ENCODE results near the gene SPDYE2B.
A peak's percentile ranks its signal among the peaks of the same experiment; 100 is the strongest.
"Not testable (repeated sequence)": the region's sequence is repeated elsewhere in the genome, so short reads cannot be mapped to it uniquely, and the experiment has no call there.

The SPDYE2B gene, protein sequence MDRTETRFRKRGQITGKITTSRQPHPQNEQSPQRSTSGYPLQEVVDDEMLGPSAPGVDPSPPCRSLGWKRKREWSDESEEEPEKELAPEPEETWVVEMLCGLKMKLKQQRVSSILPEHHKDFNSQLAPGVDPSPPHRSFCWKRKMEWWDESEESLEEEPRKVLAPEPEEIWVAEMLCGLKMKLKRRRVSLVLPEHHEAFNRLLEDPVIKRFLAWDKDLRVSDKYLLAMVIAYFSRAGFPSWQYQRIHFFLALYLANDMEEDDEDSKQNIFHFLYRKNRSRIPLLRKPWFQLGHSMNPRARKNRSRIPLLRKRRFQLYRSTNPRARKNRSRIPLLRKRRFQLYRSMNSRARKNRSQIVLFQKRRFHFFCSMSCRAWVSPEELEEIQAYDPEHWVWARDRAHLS

DNA sequence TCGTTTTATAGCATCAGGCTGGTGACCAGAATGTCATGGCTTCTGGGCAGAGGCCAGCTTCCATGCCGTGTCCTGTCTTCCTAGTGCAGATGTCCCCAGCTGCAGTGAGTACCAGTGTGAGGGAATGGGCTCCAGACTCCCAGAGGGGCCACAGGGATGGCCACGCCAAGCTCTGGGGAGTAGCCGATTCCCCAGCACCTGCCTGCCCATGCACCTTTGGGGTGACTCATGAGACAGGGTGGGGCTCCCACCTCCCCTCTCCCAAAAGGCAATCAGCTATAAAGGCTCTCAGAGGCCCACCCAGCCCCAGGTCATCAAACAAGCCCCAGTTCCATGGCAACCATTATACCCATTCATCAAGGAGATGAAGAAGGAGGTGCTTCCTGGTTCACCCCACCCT, at the start of gene SPDYE2B:
Gene SPDYE2B, plus strand, starts transcription at position 396 of the 400 bp plus-strand sequence. CDS start 2,030 bp downstream, outside the sequence.
- not testable (repeated sequence) for H3K4me3 ChIP-seq (ENCODE audit: low read depth, low read length)

DNA sequence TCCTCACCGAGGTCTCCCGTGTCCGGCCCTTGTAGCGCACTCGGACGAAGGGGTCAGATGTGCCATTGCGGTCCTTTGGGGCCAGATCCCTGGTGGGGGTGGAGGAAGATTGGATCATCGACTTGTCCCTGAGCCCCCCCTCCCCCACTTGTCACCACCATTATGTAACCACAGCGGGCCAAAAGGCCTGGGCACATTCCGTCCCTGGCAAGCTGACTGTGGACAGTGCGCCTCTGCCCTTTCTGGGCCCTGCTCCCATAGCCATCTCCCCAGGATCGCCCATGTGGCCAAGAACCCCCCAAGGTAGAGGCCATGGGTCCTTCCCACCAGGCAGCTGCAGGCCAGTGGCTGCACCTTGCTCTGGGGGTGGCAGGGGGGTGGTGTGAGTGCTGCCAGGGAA, 47.8 kb upstream of the SPDYE2B start:
- not testable (repeated sequence) for H3K4me3 ChIP-seq (ENCODE audit: low read depth, low read length)

DNA sequence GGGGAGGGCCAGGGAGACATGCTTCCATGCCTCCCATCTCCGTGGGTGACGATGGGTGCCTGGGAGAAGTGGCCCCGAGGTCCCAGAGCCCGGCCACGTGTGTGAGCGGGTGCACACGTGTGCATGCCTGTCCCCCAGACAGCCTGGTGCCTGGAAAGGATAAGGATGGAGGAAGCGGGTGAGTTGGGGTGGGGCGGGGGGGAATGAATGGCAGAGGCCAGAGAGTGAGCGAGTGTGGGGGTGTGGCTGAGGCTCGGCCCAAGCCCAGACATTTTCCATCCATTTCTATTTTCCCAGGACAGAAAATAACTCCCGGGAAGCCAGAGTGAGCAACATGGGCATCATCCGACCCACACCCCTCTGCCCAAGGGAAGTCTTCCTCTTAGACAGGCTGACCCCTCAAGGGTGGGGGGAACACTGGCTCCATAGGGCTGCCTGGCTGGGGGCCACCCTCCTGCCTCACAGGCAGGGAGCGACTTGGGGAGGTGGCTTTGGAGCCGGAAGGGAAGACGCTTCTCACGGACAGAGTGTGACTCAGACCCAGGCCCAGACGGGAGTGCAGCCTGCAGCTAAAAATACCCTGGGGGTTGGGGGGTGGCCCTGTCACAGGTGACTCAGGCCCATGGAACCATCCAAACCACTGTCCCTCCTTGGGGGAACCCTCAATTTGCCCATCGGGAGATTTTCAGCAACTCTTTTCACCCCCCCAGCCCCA, 45.5 kb upstream of the SPDYE2B start:
- not testable (repeated sequence) for H3K4me3 ChIP-seq (ENCODE audit: low read depth, low read length)

GRCh38 chr7:102606848-102607247, 43.3 kb upstream of the SPDYE2B start:
- H3K4me3 ChIP-seq (ENCODE audit: low read depth, low read length) = not testable (repeated sequence)

GRCh38 chr7:102609734-102610133, 40.4 kb upstream of the SPDYE2B start:
- H3K4me3 ChIP-seq (ENCODE audit: low read depth, low read length) = not testable (repeated sequence)

DNA sequence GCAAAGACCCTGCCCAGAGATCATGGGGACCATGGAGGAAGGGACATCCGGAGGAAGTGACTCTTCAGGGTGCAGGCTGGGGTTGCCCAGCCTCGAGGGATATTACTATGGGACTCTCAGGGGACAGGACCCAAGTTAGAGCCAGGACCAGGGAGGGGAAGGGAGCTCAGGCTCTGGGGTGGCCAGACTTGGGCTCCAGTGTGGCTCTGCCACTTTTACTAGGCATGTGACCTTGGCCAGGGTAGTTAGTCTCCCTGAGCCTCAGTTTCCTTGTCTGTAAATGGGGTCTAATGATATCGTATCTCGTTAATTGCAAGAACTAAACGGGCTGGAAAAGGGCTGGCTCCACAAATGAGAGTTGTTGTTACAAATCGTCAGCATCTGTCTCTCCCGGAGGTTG, 39.7 kb upstream of the SPDYE2B start:
- not testable (repeated sequence) for H3K4me3 ChIP-seq (ENCODE audit: low read depth, low read length)

- H3K4me3 ChIP-seq (ENCODE audit: low read depth, low read length) = not testable (repeated sequence)
Observed at GRCh38 chr7:102611013-102611674, 39.0 kb upstream of the SPDYE2B start.

DNA sequence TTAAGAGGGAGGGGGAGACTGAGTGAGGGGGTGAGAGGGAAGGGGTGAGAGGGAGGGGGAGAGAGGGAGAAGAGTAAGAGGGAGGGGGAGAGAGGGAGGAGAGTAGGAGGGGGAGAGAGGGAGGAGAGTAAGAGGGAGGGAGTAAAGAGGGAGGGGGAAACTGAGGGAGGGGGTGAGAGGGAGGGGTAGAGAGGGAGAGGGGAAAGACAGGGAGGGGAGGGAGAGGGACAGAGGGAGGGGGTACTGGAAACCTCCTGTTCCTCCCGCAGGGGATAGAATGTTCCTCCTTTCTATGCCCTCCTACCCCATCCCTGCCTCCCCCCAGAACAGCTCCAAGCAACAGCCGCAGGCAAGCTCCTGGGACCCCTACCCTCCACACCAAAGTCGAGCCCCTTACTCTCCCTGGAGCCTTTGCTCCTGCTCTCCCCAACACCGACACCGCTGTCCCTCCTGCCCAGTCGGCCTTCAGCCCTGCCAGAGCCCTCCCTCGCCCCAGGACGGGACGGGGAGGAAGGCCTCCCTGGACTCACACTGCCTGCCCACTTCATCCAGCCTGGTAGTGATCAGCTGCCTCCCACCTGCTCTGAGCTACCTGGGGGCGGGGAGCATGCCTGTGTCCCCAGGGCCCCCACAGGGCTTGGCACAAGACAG, 38.3 kb upstream of the SPDYE2B start:
- not testable (repeated sequence) for H3K4me3 ChIP-seq (ENCODE audit: low read depth, low read length)

DNA sequence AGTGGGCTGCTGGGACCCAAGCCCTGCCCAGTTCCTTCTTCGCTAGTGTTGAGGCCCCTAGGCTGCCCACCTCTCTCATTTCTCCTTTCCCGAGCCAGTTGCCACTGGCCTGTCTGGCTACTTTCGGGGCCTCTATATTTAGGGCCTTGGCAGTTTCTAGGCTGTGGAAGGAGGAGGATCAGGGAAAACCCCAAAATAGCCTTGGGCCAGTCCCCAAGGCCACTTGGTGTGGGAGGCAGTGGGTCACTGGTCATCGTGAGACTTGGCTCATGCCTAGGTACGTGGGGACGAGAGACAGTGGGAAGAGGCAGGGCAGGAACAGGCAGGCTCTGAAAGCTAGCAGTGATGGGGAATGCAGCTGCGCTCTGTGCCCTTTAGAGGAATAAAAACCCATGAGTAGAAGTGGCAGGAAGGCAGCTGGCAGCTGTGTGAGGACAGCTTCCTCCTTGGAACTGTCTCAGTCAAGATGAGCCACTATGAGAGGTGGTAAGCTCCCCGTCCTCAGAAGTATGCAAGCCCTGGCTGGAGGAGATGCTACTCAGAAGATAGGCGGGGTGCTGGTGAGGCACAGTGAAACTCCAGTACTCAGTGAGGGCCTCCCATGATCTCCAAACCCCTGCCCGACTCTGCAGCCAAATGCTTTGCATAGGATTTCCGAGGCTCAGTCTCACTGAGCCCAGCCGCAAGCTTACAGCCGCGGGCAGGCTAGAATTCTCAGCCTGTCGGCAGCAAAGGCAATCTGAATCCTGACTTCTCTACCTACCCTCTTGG, 36.4 kb upstream of the SPDYE2B start:
- H3K4me3 ChIP-seq (ENCODE audit: low read depth, low read length) = not testable (repeated sequence)

DNA sequence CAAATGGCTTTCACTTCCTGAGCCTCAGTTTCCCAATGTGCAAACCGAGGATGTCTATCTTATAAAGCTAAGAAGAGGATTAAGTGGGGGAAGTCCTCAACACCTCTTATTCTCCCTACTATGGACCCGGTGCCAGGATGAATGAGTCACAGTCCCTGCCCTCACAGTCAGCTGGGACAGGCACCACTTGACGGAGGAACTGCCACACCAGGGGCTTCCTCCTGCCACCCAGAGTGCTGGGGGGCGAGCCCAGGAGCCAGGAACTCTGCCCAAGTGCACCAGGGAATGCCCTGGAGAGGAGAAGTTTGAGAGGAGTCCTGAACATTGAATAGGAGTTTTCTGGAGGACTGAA, 35.8 kb upstream of the SPDYE2B start:
- H3K4me3 ChIP-seq (ENCODE audit: low read depth, low read length) = not testable (repeated sequence)

GRCh38 chr7:102614873-102615272, 35.2 kb upstream of the SPDYE2B start:
- not testable (repeated sequence) for H3K4me3 ChIP-seq (ENCODE audit: low read depth, low read length)

GRCh38 chr7:102615930-102616329, 34.2 kb upstream of the SPDYE2B start:
- H3K4me3 ChIP-seq (ENCODE audit: low read depth, low read length) = not testable (repeated sequence)

DNA sequence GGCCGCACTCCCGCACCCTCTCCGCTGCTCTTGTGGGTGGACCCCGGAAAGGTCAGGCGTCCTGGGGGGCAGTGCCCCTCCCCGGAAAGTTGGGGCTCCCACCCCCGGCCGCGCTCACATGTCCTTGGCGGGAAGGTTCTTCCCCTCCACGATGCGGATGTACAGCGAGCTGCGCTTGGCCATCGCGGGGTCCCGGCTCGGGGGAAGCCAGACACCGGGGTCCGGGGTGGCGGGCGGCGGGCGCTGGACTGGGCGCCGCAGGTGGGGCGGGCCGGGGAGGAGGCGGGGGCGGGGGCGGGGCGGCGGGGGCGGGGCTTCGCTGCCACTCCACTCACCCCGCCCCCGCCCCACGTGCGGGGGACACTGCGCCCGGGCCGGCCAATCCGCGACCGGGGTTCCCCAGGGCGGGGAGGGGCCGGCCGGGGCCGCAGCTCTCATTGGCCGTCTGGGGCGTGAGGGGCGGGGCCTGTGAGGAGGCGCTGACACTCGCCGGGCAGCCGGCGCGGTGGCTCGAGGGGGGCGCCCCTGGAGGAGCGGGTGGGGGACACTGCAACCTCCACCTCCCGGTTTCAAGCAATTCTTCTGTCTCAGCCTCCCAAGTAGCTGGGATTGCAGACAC, 33.5 kb upstream of the SPDYE2B start, which contains the start of gene RASA4:
Gene RASA4, minus strand, starts transcription at position 250 of the 619 bp plus-strand sequence. Its CDS starts 67 bp downstream, at position 183.
- H3K4me3 ChIP-seq (ENCODE audit: low read depth, low read length) = peak within 1 kb of the TSS; percentile 48

DNA sequence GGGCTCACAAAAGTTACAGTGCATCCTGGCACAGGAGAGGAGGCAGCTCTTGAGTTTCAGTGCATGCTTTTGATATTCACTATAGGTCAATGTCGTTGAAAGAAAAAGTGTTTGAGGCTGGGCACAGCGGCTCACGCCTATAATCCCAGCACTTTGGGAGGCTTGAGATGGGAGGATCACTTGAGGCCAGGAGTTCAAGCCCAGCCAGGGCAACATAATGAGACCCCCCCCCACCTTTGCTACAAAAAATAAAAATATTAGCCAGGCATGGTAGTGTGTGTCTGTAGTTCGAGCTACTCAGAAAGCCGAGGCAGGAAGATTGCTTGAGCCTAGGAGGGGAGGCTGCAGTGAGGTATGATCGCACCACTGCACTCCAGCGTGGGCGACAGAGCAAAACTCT, 32.0 kb upstream of the SPDYE2B start:
- not testable (repeated sequence) for H3K4me3 ChIP-seq (ENCODE audit: low read depth, low read length)

DNA sequence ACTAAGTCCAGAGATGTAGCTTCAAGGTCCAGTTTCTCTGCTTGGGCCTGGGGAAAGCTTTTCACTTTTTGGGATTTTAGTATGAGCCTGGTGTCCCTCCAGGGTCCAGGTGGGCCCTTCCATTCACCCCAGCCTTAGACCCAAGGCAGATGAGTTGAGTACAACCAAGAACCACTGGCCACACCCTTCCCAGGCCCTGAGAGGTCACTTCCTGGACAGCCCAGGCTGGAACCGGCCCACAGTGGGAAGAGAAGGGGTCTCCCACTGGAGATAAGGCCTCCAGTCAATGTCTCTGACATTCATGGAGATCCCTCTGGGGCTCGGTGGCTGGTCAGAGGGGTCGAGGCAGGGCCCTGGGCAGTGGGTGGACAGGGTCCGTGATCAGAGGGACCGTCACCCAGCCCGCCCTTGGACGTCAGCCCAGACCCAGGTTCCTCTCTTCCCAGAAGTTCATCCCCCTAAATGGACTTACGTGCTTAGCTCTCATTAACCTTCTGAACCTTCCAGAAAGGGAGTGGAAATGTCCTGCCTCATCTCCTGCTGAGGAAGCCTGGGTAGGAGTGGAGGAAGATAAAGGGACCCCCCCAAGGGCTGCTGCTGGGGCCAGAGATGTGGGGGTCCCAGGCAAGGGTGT, 22.7 kb upstream of the SPDYE2B start:
- H3K4me3 ChIP-seq (ENCODE audit: low read depth, low read length) = not testable (repeated sequence)

- not testable (repeated sequence) for H3K4me3 ChIP-seq (ENCODE audit: low read depth, low read length)
Observed at GRCh38 chr7:102630622-102631021, 19.5 kb upstream of the SPDYE2B start.

DNA sequence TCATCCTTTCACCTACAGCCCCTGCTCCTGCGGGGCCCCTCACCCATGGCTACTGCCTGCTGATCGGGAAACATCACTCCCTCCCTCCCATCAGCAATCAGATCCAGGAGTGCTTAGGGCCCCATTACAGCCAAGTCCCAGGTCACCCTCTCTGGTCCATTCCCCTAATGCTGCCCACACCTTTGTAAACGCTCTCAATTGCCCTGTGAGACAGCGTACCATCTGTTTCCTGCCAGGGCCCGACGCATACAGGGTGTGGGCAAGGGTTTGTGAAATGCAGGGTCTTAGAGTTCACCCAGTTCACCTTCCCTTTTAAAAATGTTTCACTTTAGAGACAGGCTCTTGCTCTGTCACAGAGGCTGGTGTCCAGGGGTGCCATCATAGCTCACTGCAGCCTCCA, 15.8 kb upstream of the SPDYE2B start:
- not testable (repeated sequence) for H3K4me3 ChIP-seq (ENCODE audit: low read depth, low read length)

DNA sequence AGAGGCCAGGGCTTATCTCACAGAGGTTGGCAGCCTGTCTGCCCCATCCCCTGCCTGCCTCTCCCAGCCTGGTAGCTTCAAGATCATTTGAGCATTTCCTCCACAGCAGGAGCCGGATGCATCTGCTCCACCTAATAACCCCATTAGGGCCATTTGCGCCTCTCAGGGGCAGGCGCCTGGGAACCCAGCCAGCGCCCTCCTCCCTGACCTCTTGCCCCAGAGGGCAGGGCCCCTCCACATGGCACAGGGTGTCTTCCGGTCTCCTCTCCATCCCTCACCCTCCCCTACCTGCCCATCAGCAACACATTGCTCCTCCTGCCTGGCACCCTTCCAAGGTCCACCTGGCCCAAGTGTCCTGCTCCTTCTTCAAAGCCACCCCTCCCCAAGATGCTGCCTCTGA, 14.8 kb upstream of the SPDYE2B start:
- H3K4me3 ChIP-seq (ENCODE audit: low read depth, low read length) = not testable (repeated sequence)

DNA sequence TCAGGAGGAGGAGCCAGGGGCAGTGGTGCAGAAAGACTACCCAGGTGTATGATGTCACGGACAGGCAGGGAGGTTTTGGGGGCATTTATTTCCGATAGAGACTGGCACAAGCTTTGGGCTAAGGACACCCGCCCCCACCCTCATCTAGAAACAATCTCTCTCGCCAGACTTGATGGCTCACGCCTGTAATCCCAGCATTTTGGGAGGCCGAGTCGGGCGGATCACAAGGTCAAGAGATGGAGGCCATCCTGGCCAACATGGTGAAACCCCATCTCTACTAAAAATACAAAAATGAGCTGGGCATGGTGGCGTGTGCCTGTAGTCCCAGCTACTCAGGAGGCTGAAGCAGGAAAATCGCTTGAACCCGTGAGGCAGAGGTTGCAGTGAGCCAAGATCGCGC, 13.2 kb upstream of the SPDYE2B start:
- H3K4me3 ChIP-seq (ENCODE audit: low read depth, low read length) = not testable (repeated sequence)
